GM12891 (cell line): ENCODE data around the gene FAM228A.

Experiments used
- POLR2A ChIP-seq: IDR thresholded peaks from 2 replicates; pipeline ENCODE4 v1.6.1; 2011; ENCODE audit warnings: low read depth, low read length, control low read depth
- POLR2AphosphoS5 ChIP-seq: IDR thresholded peaks from 2 replicates; pipeline ENCODE4 v1.6.1; 2011; ENCODE audit warnings: low read depth, low read length, control low read depth

GRCh38 chr2:24214880-24215279 is 40.0 kb downstream of the FAM228A start:
- no peak for TF ChIP-seq POLR2A
- no peak for TF ChIP-seq POLR2AphosphoS5
